T-helper 1 cell treated with Interleukin-12 subunit alpha and Interleukin-12 subunit beta and Interleukin-4 antibody, amounts not matched to agents 30 μg/mL and 1 μg/mL, for 36 hours (primary cell): Measurements from ENCODE around the gene PM20D2.
"Not testable (repeated sequence)": the region's sequence is repeated elsewhere in the genome, so short reads cannot be mapped to it uniquely, and the experiment has no call there.

ENCODE experiments used
- H3K27ac Mint-ChIP-seq: one replicate; pipeline ENCODE4 v1.8.0; 2021; ENCODE audit warnings: mild to moderate bottlenecking, mixed read lengths
- H3K27me3 Mint-ChIP-seq: one replicate; pipeline ENCODE4 v1.8.0; 2021; ENCODE audit warnings: low read depth, mixed read lengths
- H3K36me3 Mint-ChIP-seq: one replicate; pipeline ENCODE4 v1.8.0; 2021; ENCODE audit warnings: low read depth, mixed read lengths
- H3K4me1 Mint-ChIP-seq: one replicate; pipeline ENCODE4 v1.8.0; 2021; ENCODE audit warnings: low read depth, mixed read lengths
- H3K4me3 Mint-ChIP-seq: one replicate; pipeline ENCODE4 v1.8.0; 2021; ENCODE audit warnings: mild to moderate bottlenecking, moderate library complexity, mixed read lengths
- H3K9me3 Mint-ChIP-seq: one replicate; pipeline ENCODE4 v1.8.0; 2021; ENCODE audit warnings: mixed read lengths

The PM20D2 gene, protein sequence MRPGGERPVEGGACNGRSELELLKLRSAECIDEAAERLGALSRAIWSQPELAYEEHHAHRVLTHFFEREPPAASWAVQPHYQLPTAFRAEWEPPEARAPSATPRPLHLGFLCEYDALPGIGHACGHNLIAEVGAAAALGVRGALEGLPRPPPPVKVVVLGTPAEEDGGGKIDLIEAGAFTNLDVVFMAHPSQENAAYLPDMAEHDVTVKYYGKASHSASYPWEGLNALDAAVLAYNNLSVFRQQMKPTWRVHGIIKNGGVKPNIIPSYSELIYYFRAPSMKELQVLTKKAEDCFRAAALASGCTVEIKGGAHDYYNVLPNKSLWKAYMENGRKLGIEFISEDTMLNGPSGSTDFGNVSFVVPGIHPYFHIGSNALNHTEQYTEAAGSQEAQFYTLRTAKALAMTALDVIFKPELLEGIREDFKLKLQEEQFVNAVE

DNA sequence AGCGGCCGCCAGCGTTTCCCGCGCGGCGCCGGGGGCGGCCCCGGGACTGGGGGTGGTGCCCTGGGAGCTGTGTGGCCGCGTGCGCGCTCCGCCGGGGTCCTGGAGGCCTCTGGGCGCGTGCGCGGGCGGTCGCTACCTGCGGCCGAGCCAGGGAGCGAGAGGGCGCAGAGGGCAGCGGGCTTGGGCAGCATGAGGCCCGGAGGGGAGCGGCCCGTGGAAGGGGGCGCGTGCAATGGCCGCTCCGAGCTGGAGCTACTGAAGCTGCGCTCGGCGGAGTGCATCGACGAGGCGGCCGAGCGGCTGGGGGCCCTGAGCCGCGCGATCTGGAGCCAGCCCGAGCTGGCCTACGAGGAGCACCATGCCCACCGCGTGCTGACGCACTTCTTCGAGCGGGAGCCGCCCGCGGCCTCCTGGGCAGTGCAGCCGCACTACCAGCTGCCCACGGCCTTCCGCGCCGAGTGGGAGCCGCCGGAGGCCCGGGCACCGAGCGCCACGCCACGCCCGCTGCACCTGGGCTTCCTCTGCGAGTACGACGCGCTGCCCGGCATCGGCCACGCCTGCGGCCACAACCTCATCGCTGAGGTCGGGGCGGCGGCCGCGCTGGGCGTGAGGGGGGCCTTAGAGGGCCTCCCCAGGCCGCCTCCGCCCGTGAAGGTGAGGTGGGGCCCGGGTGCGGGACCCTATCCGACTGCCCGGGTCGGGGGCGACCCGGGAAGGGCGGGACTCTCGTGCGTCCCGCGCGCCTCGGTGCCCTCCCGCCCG, at the start of gene PM20D2:
PM20D2 (plus strand) TSS at position 100 of the 762 bp plus-strand sequence; CDS start at position 190, 90 bp downstream.
- no peaks in the 10 kb centered on the region for H3K9me3 Mint-ChIP-seq
- peaks cover 5% of the 10 kb centered on the region for H3K36me3 Mint-ChIP-seq
- peaks cover 12% of the 10 kb centered on the region for H3K4me1 Mint-ChIP-seq
- peak within 1 kb of the TSS; percentile 91 for H3K4me3 Mint-ChIP-seq
- H3K27me3 Mint-ChIP-seq = peaks cover 22% of the 10 kb centered on the region
- H3K27ac Mint-ChIP-seq = peak within 1 kb of the TSS; percentile 93

DNA sequence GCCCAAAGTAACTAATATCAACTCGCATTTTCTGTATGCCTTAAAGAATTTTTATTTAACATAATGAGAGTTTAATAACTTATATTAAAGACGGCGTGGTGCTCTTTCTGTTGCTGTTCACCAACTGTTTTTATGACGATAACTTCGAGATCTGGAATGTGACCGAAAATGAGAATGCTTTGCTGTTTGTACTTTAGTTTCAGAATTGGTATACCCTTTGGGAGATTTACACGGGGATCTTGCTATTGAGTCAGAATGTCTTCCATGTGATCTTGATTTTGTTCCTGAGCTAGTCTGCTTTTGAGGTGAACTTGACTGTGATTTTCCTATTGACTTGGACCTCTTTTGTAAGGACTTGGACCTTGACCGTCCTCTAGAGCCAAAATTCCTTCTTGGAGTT, 47.4 kb upstream of the PM20D2 start:
- H3K27ac Mint-ChIP-seq = no peak overlapping the region
- H3K9me3 Mint-ChIP-seq = no peaks in the 10 kb centered on the region
- peaks cover 5% of the 10 kb centered on the region for H3K4me1 Mint-ChIP-seq
- H3K4me3 Mint-ChIP-seq = no peak overlapping the region
- no peaks in the 10 kb centered on the region for H3K27me3 Mint-ChIP-seq
- H3K36me3 Mint-ChIP-seq = peaks cover 4% of the 10 kb centered on the region

DNA sequence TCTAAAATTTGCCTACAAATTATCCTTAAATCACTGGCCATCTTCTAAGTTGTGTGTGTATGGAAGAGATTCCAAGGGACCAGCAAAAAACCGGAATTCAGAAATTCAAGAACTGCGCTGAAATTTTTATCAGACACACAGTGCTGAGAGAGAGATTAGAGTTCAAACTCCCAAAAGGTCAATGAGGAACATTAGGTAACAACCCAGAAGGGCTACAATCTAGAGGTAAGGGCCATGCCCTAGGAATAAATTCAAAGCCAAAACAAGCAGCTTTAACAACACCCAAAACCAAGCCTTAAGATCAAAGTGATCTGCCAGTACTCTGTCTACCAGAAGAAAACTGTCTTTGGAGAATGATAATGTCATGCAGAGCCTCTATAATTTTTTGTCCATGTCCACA, 45.7 kb upstream of the PM20D2 start:
- no peaks in the 10 kb centered on the region for H3K9me3 Mint-ChIP-seq
- peaks cover 4% of the 10 kb centered on the region for H3K36me3 Mint-ChIP-seq
- H3K4me3 Mint-ChIP-seq = no peak overlapping the region
- H3K4me1 Mint-ChIP-seq = peaks cover 5% of the 10 kb centered on the region
- H3K27ac Mint-ChIP-seq = no peak overlapping the region
- no peaks in the 10 kb centered on the region for H3K27me3 Mint-ChIP-seq

DNA sequence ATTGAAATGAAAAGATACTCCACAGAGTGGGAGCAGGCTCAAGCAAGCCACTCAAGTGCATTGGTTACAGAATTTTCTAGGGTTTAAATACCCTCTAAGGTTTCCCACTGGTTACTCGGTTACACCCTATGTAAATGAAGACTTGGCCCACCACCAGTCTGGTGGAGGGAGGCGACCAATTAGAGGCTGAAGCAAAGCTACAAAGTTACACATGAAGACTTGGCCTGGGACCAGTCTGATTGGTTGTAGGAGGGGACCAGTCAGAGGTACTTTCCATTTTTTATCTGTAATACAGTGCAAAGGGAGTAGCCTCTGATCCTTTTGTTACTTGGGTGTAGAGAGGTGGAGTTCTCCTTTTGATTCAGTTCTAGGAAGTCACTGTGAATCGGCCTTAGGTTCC, 35.6 kb upstream of the PM20D2 start:
- Mint-ChIP-seq H3K36me3 (no peaks in the 10 kb centered on the region), H3K9me3 (no peaks in the 10 kb centered on the region), H3K4me1 (no peaks in the 10 kb centered on the region), H3K27me3 (peaks cover 12% of the 10 kb centered on the region), H3K27ac (no peak overlapping the region), H3K4me3 (no peak overlapping the region)

DNA sequence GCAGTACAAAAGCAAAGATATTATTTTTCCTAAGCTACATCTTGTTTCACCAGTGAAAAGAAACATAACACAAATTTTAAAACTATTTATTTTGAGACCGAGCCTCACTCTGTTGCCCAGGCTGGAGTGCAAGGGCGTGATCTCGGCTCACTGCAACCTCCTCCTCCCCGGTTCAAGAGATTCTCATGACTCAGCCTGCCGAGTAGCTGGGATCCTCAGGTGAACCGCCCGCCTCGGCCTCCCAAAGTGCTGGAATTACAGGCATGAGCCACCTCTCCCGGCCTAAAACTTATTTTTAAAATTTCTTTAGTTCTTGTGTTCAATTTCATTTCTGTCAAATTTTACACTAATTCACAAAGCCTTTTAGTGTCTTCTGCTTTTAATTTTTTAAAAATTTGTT, 33.9 kb upstream of the PM20D2 start:
- Mint-ChIP-seq H3K27ac (no peak overlapping the region), H3K36me3 (no peaks in the 10 kb centered on the region), H3K4me3 (no peak overlapping the region), H3K27me3 (peaks cover 25% of the 10 kb centered on the region), H3K4me1 (peaks cover 2% of the 10 kb centered on the region), H3K9me3 (no peaks in the 10 kb centered on the region)

DNA sequence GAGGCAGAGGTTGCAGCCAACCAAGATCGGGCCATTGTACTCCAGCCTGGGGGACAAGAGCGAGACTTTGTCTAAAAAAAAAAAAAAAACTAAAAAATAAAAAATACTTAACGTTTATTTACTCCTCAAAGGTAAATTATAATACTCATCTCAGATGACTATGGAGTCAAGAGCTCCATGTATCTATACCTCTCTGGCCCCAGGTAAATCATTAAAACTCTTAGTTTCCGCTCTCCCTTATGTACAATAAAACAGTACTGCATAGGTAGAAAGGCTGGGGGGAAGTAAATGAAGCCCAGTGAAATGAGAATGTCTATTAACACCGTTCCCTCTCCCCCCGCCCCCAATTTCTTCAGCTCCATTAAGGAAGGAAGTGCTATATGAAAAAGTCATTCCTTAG, 29.2 kb upstream of the PM20D2 start:
- Mint-ChIP-seq H3K4me3 (peak overlapping the region; percentile 64), H3K36me3 (peaks cover 2% of the 10 kb centered on the region), H3K9me3 (no peaks in the 10 kb centered on the region), H3K4me1 (peaks cover 6% of the 10 kb centered on the region), H3K27ac (no peak overlapping the region), H3K27me3 (peaks cover 40% of the 10 kb centered on the region)

DNA sequence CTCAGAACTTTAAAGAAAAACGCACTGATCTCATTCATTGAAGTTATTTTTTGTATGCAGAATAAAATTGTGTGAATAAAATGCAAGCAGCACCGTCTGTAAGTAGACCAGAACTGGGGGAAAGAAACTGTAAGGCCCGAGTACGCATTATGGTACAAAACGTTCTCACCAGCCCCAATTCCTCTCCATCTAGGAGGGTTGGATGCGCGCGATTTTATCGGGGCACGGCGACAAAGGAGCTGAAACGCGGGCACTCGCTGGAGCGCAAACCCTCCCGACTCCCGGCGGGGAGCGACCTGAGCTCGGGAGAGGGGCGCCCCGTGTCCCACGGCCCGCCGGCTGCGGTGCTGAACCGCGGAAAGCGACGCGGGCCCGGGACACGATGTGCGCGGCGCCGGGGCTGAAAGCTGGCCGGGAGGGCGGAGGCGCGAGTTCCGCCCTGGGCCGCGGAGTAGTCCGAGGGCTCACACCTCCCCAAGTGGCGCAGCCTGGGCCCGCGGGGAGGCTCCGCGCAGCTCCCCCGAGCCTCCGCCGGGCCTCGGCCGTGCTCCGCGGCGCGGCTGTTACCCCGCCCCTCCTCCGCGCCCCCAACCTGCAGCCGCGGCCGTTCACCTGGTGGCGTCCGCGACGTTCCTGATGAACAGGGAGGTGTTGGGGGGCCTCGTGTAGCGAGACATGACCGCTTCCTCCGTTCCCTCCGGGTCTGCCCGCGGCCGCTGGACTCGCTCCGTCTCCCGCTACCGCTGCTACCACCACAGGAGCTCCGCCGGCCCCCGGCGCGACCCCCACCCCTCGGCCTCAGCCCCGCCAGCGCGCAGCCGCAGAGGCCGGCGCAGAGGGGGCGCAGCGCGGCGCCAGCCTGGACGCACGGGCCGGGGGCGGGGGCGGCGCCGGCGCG, 28.4 kb upstream of the PM20D2 start, which contains the start of gene SRSF12:
SRSF12 (minus strand) TSS at position 861 of the 898 bp plus-strand sequence; CDS start at position 677, 184 bp downstream.
- H3K27me3 Mint-ChIP-seq = peaks cover 44% of the 10 kb centered on the region
- peak within 1 kb of the TSS; percentile 66 for H3K4me3 Mint-ChIP-seq
- H3K36me3 Mint-ChIP-seq = peaks cover 2% of the 10 kb centered on the region
- H3K9me3 Mint-ChIP-seq = no peaks in the 10 kb centered on the region
- H3K27ac Mint-ChIP-seq = no peak within 1 kb of the TSS
- H3K4me1 Mint-ChIP-seq = peaks cover 6% of the 10 kb centered on the region

DNA sequence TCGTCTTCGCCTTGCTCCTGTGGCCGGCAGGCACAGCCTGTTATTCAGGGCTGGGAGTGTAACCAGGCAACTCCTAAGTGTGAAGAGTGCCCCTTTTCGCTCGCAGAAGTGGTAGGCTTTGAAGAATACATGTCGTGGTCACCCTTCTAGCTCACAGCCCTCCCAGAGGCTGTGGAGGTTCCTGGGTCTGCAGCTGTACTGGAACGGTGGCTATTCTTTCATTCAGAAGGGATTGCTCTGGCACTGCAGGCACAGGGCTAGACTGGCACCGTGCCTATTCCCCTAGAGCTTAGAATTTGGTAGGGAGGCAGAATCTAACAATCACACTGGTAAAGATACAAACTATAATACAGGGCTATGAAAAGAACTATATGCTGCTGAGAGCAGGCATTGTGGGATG, 26.9 kb upstream of the PM20D2 start:
- Mint-ChIP-seq H3K27me3 (peaks cover 44% of the 10 kb centered on the region), H3K27ac (no peak overlapping the region), H3K4me3 (peak overlapping the region; percentile 66), H3K36me3 (peaks cover 2% of the 10 kb centered on the region), H3K4me1 (peaks cover 6% of the 10 kb centered on the region), H3K9me3 (no peaks in the 10 kb centered on the region)

DNA sequence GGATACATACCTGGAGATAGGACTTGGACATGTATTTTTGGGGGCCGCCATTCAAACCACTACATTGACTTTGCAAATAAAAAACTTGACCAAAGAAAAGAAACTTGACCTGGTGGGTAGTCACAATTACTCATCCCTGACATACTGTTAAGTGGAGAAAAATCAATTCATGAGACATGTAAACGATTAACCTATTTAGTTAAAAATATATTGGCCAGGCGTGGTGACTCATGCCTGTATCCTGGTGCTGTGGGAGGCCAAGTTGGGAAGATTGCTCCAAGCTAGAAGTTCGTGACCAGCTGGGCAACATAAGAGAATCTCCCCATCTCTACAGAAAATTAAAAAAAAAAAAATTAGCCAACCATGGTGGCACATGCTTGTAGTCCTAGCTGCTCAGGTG, 25.5 kb upstream of the PM20D2 start:
- H3K4me3 Mint-ChIP-seq = no peak overlapping the region
- H3K9me3 Mint-ChIP-seq = no peaks in the 10 kb centered on the region
- H3K27me3 Mint-ChIP-seq = peaks cover 44% of the 10 kb centered on the region

DNA sequence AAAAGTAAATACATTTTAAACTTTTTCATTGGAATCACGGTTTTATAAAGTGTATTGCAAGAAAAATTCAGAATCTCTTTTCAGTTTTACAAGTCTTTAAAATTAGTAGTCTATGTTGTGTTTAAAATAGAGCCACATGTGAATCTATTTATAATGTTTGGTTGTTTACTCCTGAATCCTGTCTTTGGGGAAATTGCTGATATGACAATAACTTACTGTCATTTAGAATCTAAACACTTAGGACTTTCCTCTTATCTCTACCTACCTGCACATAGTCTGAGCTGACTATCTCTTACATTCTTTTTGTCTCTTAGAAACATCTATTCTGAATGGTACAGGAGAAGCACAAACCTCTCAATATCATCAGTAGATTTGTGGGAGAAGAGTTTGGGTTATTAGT, 23.9 kb upstream of the PM20D2 start:
- H3K4me1 Mint-ChIP-seq = peaks cover 4% of the 10 kb centered on the region
- no peaks in the 10 kb centered on the region for H3K9me3 Mint-ChIP-seq
- H3K27me3 Mint-ChIP-seq = peaks cover 29% of the 10 kb centered on the region
- H3K27ac Mint-ChIP-seq = no peak overlapping the region
- H3K36me3 Mint-ChIP-seq = peaks cover 2% of the 10 kb centered on the region
- H3K4me3 Mint-ChIP-seq = no peak overlapping the region

More for the DNA sequence above, 25.5 kb upstream of the PM20D2 start:
- peaks cover 2% of the 10 kb centered on the region for H3K36me3 Mint-ChIP-seq
- no peak overlapping the region for H3K27ac Mint-ChIP-seq
- peaks cover 6% of the 10 kb centered on the region for H3K4me1 Mint-ChIP-seq

DNA sequence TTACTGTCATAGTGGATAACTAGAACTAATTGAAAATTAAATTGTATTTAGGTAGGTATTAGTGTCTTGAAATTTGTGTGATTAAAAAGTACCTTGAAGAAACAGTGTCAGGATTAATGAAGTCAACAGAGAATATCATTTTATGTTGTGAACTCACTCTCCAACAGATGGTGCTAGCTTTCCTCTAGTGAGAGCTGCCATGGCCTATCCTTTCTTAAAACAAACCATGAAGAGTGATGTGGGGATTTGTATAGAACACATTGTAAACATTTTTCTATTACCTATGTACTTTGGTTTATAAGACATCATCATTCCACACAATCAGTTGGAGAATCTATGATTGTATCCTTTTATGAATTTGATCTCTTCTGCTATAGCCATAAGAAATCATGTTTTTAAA, 23.2 kb upstream of the PM20D2 start:
- Mint-ChIP-seq H3K27ac (no peak overlapping the region), H3K27me3 (peaks cover 25% of the 10 kb centered on the region), H3K9me3 (no peaks in the 10 kb centered on the region), H3K36me3 (peaks cover 2% of the 10 kb centered on the region), H3K4me3 (no peak overlapping the region), H3K4me1 (no peaks in the 10 kb centered on the region)

DNA sequence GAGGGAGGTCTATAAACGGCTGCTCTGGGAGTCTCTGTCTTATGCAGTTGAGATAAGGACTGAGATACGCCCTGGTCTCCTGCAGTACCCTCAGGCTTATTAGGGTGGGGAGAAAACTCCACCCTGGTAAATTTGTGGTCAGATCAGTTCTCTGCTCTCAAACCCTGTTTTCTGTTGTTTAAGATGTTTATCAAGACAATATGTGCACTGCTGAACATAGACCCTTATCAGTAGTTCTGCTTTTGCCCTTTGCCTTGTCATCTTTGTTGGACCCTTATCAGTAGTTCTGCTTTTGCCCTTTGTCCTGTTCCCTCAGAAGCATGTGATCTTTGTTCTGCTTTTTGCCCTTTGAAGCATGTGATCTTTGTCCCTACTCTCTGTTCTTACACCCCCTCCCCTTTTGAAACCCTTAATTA, 17.6 kb upstream of the PM20D2 start:
- not testable (repeated sequence) for H3K9me3 Mint-ChIP-seq, H3K4me3 Mint-ChIP-seq, H3K36me3 Mint-ChIP-seq, H3K4me1 Mint-ChIP-seq, H3K27ac Mint-ChIP-seq, H3K27me3 Mint-ChIP-seq

DNA sequence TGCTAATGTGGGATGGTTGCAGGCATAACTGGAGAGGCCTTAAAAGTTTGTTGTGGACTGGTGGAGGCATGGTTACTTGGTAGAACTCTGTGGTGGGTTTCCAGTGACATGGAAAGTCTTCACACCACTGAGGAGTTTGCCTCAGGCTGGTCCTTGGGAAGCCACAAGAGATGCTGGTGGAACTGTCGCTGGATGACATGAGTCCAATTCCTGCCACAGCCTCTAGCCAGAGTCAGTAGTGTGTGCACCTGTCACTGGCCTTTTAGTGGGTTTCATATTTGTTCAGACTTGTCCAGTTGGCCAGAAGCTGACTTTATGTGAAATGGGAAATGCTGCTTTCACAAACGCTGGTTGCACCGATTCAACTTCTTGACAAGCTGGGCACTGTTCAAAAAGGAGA, 14.3 kb upstream of the PM20D2 start:
- Mint-ChIP-seq H3K27me3 (peaks cover 4% of the 10 kb centered on the region), H3K9me3 (peaks cover 6% of the 10 kb centered on the region), H3K36me3 (no peaks in the 10 kb centered on the region), H3K4me3 (no peak overlapping the region), H3K27ac (no peak overlapping the region), H3K4me1 (no peaks in the 10 kb centered on the region)

DNA sequence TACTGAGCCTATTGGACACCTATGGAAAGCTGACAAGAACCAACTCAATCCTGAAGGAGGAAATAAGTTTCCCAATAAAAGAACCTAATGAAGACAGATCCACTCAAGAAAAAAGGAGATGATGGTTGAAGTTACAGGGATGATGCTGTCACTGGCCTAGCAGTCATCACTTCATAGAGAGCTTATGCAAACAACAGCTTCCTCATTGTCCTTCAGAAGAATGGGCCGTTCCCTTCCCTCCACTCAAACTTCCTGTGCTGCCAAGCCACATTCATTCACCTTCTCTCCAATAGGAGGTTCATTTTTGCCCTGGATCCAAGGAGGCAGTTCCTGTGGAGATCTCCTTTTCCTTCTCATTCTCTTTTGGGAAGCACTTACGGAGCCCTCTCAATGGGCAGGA, 13.8 kb upstream of the PM20D2 start:
- Mint-ChIP-seq H3K4me3 (no peak overlapping the region), H3K27me3 (peaks cover 4% of the 10 kb centered on the region), H3K9me3 (peaks cover 6% of the 10 kb centered on the region), H3K4me1 (no peaks in the 10 kb centered on the region), H3K36me3 (no peaks in the 10 kb centered on the region), H3K27ac (no peak overlapping the region)
